ENCODE data around the gene FBXL2.
A peak's percentile ranks its signal among the peaks of the same experiment; 100 is the strongest.
"Not testable (repeated sequence)": the region's sequence is repeated elsewhere in the genome, so short reads cannot be mapped to it uniquely, and the experiment has no call there.

FBXL2 gene

DNA sequence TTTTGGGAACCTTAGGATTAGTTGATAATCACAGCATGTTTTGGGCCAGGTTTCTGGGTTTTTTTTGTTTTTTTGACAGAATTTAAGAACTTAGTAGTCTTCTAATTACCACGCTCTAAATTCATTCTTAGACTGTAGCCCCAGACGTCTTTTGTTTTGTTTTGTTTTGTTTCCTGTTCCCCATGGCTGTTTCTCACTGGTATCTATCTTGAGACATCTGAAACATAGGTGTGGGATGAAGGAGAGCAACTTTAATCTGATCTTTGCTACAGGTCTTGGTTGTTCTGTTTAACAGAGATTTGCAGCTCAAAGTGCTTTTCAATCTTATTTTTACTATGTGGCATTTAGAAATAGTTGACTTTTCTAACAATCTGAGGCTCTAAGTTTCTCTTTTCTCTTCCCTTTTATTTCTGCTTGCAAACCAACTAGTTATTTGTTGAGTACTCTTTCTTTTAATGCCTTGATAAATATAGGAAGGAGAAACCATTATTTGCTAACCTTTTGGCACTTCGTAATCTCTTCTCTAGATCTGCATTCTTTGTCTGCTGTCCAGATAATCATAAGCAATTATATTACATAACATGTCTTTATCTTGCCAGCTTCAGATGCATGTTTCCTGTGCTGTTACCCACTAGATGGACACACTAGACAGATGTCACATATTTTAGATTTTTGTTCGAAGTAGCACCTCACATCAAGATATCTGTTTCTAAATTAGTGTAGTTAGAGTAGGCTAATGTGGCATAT lies 40.9 kb downstream of the FBXL2 start:
- DNase-seq, result peak in 2 of 4 experiments; percentile 2 to 6

DNA sequence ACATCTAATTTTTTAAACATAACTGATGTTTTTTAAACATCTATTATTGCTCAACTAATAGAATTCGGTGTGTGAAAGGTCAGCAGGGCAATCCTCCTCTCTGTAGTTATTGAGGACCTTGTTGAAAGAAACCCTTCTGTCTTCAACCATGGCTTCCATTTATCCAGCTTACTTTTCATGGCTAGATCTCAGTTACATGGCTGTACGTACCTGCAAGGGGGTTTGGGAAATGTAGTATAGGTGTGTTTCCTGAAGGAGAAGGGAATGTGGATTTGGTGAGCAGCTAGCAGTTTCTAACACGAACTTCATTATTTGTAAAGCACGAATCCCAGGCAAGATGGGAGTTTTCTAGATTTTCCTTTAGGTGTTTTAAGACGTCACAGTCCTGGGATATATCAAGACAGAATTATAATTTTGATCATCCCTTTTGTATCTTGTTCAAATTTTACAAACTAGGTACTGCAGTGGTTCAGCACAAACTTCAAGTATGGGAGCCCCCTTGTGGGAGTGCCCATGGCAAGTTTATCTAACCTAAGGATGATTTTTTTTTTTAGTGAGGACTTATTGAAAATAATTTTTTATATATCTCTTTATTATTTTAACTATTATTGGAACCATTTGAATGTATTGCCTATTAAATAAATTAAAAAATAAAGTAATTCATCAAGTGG lies 41.6 kb downstream of the FBXL2 start:
- DNase-seq, result peak in 1 of 4 experiments; percentile 11

DNA sequence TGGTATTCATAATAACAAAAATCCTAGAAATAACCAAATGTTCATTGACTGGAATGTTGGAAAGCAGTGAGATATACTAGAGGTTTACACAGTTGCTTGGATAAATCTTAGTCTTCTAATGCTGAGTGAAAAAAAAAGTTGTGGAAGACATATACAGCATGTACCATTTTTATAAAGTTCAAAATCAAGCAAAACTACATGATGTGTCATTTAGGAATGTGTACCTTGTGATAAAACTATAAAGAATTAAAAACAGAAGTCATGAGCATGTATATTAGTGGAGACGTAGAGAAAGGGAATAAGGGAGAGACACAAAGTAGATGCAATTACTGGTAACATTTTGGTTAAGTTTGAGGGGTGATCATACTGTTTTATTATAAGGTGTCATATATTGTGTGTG lies 45.2 kb downstream of the FBXL2 start:
- no peak for DNase-seq

DNA sequence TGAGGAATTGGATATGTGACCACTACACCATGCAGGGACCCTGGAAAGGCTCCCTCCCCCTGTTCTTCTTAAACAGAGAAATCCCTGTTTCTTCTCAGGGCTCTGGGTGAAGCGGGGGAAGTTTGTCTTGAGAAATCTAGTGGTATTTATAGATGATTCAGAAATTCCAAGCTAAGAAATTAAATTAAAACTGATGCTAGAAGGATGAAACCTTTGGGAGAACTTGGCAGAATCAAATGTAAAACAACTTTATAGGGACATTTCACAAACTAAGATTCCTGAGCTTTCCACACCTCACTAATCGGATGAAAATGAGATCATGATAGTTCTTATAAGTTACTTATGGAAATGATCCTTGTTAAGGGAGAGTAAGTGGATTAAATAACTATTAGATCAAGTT lies 54.2 kb downstream of the FBXL2 start:
- DNase-seq, result no peak

DNA sequence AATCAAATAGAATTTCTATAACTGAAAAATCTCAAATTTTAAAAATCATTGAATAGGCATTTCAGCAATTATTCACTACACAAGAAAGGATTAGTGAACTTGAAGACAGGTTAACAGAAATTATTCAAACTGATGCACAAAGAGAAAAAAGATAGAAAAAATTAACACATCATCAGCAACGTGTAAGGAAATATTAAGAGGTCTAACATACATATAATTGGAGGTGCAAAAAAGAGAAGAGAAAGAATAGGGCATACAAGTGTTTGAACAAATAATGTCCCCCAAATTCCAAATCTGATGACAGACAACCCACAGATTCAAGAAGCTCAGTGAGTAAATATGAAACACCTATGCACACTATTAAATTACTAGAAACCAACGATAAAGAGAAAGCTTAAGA lies 57.1 kb downstream of the FBXL2 start:
- DNase-seq, result no peak

DNA sequence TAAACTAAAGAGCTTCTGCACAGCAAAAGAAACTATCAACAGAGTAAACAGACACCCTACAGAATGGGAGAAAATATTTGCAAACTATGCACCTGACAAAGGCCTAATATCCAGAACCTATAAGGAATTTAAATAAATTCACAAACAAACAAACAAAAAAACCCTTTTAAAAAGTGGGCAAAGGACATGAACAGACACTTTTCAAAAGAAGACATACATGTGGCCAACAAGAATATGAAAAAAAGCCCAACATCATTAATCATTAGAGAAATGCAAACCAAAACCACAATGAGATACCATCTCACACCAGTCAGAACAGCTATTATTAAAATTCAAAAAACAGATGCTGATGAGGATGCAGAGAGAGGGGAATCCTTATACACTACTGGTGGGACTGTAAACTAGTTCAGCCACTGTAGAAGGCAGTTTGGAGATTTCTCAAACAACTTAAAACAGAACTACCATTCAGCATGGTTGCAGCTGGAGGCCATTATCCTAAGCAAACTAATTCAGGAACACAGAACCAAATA lies 61.8 kb downstream of the FBXL2 start:
- DNase-seq, result not testable (repeated sequence)

DNA sequence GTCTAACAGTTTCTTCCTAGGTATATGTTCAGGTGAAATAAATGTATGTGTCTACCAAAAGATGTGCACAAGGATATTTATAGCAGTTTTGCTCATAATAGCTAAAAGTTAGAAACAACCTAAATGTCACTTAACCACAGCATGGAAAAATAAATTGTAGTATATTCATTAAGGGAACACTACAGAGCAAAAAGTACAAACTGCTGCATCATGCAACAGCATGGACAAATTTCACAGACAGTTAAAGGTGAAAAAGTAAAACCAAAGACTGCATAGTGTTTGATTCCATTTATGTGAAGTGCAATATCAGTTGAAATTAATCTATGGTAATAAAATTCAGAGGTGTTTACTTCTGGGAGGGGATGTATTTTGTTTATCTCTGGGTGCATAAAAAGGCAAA lies 62.5 kb downstream of the FBXL2 start:
- no peak for DNase-seq

DNA sequence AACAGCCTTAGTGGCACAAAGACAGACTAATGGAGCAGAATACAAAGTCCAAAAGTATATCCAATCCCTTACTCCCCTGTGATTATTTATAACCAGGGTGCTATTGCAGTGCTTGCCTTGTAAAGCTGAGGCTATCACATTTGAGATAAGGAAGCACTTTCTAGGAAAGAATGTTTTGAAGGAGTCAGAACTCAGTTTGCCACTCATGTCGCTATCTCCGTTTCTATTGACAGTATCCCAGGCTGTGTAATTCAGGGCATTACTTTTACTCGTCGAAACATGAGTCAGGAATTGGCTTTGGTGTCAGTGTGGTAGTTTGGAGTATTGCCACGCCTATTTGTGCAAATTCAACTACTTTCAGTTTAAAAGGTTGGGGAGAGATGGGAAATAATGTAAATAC lies 78.4 kb downstream of the FBXL2 start:
- no peak for DNase-seq

DNA sequence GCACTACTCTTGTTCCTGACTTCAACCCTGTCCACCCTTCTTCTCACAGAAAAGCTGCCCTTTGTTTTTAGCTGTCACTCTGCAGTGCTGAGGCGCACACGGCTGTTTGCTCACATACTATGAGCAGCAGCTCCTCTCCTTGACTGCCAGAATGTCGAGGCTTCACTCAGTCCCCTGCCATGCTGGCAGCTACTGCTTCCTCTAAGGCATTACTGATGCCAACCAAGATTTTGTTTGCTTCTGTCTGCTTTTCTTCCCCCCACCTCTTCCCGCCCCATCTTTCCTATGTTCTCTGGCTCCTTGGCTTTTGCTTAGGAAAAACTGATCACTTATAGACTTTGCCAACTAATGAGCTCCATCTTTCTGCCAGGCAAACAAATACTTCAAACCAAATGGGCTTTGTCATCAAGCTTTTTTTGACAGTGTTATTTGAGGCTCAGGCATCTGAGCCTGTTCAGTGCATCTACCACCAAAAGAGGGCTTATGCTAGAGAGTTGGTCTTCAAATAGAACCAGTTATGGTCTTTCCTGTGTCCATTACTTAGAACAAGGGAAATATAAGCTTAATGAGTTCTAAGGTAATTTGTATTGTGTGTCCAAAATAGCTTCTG lies 81.0 kb downstream of the FBXL2 start:
- no peak for DNase-seq

DNA sequence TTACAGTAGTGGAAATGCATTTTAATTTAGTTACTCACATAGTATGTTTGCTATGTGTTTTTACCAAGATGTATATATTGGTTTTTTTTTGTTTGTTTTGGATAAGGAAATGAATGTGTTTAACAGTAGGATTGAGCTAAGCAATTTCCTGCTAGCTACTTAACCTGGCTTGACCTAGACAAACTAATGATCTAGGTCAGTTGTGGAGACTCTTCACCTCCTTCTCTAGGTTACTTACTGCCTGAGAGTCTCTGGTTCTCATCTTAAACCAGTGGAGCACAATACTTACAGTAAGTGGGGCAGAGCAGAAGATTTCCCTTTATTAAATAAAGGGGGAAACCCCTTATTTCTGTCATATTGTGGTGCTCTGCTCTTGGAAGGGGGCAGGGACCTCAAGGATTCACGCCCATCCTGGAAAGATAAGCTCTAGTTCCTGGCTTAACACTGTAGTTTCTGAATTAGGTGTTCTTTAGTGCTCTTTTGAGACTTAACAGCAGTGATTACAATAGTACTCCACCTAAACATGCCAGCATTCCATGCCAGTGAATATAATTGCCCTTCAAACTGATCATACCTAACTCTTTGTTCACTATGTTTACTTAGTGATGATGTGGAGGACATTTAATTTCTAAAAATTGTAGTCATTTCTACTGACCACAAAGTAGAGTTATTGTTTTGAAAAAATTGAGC lies 83.0 kb downstream of the FBXL2 start:
- no peak for DNase-seq

DNA sequence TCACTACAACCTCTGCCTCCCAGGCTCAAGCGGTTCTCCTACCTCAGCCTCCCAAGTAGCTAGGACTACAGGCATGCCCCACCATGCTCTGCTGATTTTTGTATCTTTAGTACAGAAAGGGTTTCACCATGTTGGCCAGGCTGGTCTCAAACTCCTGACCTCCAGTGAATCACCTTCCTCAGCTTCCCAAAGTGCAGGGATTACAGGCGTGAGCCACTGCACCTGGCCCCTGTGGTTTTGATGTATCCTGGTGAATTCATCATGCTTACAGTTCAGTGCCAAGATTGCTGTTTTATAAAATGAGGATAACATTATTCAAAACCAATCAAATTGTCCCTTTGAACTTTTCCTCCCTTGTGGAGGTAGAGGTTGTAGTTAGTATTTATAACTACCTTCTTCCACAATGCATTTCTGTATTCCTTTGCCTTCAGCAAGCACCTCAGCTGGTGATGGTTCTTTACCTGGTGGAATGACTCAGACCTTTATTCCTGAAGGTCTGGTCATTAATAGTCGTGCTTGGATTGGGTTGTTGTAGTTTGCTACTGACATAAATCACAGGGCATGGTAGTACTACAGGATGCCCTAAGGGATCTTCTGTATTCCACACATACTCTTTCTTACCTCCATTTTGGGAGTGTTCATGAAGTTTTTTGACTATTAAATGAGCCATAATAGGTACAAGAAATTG lies 86.0 kb downstream of the FBXL2 start:
- DNase-seq, result no peak

DNA sequence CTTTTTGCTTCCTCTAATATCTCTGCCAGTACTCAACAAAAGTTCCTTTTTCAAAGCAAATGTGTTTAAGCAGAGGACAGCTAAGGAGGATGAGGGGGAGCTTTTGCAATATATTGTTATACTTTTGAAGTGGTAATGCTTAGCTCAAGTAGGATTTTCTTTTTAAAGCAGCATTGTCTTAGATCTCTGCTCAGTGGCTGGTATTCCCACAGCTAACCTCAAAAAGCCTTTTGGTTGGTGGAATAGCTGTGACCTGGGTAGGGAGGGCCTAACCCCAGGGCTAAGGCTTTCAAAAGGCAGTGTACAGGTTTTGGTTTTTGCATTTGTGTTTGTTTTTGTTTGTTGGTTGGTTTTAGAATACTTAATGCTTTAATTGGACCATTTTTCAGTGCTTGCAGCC lies 86.8 kb downstream of the FBXL2 start:
- no peak for DNase-seq

DNA sequence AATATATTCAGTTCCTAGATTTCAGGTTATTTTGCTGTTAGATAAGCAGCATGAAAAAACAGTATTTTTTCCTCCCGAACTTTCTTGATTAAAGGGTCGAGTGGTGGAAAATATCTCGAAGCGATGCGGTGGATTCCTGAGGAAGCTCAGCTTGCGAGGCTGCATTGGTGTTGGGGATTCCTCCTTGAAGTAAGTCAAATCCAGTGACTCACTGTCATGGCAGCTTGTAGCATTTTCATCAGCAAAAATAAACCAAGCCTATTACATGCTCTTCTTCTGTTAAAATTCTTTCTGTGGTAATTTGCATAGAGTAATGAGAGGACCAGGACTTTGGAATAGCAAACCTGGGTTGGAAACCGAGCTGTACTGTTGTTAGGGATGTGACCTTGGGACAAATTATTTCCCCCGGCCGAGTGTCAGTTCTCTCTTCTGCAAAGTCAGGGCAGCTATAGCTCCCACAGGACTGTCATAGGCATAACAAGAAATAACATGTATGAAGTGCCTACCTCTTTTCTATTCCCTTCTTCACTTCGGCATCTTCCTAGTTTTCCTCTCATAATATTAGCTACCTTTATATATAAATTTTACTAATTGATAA lies 87.4 kb downstream of the FBXL2 start:
- DNase-seq, result no peak

DNA sequence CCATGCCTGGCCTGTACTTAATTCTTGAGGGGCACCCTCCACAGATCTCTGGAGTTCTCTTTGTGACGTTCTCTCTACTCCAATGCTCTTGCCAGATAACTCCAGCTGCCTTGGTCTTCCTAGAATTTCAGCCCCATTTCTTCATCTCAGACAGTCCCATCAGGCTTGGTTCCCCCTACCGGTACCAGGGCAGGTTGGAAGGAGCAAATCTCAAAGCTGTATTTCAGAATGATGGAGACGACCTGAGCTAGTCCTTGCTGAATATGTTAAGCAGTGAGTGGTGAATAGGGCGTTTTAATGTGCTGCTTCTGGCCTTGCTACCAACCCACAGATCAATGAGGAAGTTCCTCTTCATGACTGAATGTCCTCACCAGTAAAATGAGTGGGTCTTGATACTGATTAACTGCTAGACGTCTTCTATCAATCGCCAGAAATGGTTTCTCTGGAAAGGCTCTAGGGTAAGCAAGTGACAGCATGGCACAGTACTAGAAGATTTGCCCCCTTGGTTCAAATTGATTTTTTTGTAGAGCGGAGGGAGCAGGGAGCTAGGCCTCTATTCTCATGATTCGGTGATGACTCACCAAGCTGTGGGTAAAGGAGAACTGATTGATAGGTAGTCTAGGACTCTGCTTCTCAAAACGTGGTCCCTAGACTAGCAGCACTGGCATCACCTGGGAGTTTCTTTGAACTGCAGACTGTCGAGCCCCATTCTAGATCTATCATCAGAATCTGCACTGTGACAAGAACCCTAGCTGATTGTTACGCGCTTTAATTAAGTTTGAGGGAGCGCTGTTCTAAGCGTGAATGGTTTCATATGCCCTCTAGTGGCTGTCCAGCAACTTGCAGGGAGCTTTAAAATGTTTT lies 95.2 kb downstream of the FBXL2 start:
- DNase-seq, result peak; percentile 48 to 66 (median 58)

DNA sequence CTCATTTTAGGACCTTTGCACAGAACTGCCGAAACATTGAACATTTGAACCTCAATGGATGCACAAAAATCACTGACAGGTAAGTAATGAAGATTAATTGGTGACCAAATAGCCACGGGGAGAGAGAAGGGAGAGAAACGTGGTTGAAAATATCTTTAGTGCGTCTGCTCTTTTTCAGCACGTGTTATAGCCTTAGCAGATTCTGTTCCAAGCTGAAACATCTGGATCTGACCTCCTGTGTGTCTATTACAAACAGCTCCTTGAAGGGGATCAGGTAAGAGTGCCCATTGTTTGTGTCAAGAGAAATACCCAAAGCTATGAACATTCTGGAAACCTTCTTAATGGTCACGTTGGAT lies 95.8 kb downstream of the FBXL2 start:
- no peak for DNase-seq

DNA sequence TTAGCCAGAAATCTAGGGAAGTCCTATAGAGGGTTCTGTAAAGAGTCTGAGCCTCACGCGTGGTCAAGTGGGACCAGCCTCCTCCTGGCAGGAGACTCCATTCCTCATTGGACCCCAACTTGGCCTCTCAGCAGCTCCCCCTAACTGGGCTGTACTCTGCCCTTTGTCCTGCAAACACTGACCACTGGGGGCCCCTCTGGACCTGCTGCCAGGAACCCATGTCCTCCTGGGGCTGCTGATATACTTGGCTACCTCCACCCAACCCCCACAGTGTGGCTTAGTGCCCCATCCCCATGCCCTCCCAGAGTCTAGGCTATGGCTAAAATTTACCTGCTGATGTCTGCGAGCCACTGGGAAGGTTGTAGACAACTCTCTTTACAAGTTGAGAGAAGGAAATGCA lies 100.2 kb downstream of the FBXL2 start:
- DNase-seq, result no peak

DNA sequence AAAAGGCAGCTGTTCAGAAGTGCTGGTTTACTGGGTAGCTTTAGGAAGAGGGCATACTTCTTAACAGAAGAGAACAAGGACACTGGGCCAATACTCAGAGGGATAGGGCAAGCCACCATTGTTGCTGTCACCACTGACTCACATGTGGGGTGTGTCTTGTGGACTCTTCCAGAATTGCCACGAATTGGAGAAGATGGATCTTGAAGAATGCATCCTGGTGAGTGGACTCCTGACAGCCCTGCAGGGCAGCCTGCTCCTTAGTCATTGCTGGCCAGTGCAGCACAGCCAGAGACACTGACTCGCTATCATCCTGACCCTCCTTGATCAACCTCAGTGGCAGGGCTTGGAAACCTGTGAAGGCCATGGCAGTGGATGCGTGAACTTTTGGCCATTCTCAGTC lies 100.7 kb downstream of the FBXL2 start:
- no peak for DNase-seq

DNA sequence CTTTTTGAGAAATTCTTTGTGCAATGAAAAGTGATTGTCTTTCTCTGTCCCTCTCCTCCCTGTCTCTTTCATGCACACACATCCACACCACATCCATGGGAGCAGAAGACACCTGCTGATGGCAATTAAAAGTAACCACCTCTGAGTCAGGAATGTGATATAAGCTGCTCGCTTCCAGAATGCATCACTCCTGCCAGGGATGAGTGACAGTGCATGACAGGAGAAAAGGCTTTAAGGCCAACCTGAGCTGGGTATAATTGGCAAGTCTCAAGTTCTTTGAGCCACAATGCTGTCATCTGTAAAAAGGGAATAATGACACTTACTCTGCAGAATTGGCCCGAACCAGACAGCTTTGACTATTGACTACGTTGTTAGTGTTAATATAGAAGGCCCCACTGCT lies 103.4 kb downstream of the FBXL2 start:
- DNase-seq, result no peak

DNA sequence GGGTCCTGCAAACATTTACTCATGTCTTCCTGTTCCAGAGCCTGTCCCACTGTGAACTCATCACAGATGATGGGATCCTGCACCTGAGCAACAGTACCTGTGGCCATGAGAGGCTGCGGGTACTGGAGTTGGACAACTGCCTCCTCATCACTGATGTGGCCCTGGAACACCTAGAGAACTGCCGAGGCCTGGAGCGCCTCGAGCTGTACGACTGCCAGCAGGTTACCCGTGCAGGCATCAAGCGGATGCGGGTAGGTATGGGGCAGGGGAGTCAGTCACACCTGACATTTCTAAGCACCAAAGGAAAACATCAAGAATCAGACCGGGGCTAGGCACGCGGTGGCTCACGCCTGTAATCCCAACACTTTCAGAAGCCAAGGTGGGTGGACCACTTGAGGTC lies 106.7 kb downstream of the FBXL2 start:
- DNase-seq, result no peak

DNA sequence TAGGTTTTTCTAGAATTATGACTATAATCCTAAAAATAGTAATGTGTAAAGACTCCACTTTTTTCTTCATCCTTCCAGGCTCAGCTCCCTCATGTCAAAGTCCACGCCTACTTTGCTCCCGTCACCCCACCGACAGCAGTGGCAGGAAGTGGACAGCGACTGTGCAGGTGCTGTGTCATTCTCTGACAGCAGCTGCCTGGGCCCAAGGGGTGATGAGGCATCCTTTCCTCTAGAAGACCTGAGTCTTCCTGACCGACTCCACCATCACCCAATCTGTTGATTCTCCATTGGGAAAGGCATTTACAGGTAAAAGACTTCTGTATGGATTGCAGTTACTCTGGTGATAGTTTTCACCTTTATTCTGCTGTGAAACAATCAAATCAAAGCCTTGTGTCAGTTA lies 108.2 kb downstream of the FBXL2 start:
- DNase-seq, result no peak

DNA sequence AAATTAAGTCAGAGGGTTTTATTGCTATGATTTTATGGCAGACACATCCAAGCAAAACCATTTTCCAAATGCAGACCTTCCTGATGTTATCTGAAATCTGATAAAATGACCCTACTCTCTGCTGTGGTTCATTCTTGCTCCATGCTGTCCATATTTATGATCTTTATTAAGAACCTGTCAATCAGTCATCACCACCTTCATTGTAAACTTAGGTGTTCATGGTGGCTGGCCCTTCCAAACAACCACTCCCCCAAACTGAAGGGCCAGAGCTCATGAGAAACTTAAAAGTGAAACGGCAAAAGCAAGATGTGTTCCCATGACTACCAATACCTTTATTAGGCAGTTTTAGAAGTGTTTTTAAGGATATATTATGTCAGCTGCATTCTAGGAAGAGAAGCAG lies 109.4 kb downstream of the FBXL2 start:
- no peak for DNase-seq

Data from suppressor macrophage (primary cell).